Renal cortical epithelial cell (primary cell): ENCODE data around the gene AIP. TPM values are rescaled to one million over a fixed set of nuclear protein-coding genes. Genes with fewer than 3 reads are reported as not detected.

Source experiments
- DNase-seq: peaks from one replicate; pipeline ENCODE4 v3.0.0-alpha.2; 2011; ENCODE audit warnings: low read depth
- total RNA-seq: library from RNA; depleted of rRNA; stranded (reverse); fragments of >200 nt; gene quantifications from 2 replicates; pipeline ENCODE4 v1.2.3, GENCODE V29; 2014

Gene AIP
- total RNA-seq, 1 donor from 2014 or later = 53.2 TPM

GRCh38 chr11:67532889-67533288 lies 50.1 kb downstream of the AIP start:
- no peak for DNase-seq

DNA sequence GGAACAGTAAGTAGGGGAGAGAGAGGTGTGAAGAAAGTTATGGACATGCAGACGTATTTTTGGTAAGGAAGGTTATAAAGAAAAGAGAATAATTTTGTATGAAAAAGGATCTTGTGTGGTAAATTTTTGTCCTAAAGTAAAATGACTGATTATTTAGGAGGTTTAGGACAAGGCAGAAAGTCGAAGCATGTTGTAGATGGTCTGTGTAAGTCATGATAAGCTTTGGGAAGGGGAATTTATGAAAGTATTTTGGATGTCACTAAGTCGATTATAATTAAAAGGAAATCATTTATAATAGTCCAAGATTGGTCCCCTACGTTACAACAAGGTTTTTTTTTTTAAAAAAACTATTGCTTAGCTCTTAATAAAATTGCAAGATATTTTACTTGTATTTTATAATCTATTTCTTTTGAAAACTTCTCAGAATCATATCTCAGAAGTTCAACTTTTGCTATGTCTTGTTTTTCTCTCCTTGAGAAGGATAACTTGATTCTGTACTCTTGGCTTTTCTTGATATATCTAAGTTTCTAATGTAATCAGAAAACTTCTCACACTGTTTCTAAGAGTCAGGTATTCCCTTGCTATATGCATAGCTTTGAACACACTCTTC lies 51.3 kb downstream of the AIP start:
- DNase-seq = no peak

- no peak for DNase-seq
Measured at GRCh38 chr11:67535561-67535960, 52.7 kb downstream of the AIP start.

DNA sequence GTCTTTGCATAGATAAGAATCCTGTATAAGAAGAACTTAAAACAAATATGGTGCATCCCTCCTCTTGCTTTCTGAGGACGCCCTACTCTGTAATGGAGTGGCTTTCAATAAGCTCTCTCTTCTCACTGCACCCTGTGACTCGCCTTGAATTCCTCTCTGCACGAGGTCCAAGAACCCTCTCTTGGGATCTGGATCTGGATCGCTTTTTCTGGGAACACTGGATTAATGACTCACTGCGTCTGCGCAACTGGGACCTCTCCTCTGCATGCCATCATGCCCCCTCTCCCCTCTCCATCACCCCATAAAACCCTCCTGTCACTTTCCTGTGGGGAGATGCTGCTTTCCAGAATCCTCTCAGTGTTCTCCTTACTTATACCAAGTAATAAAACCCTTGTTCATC lies 55.5 kb downstream of the AIP start:
- DNase-seq = no peak

GRCh38 chr11:67538823-67539505 lies 56.1 kb downstream of the AIP start:
- no peak for DNase-seq

GRCh38 chr11:67539550-67539949 lies 56.7 kb downstream of the AIP start:
- no peak for DNase-seq

Other genes starting within 250 kb of the AIP start
- gene GRK2, start 216.6 kb upstream of the AIP start, total RNA-seq = 32.3 and 71.8 TPM in 2 replicates
- 29.0 and 38.9 TPM in 2 replicates for gene ANKRD13D, start 193.7 kb upstream of the AIP start, total RNA-seq
- gene SSH3, start 179.5 kb upstream of the AIP start, total RNA-seq = 44.1 and 70.2 TPM in 2 replicates
- gene POLD4, start 129.5 kb upstream of the AIP start, total RNA-seq = 43.9 and 61.6 TPM in 2 replicates
- 13.9 and 22.7 TPM in 2 replicates for gene CLCF1, start 109.4 kb upstream of the AIP start, total RNA-seq
- 5.9 and 8.9 TPM in 2 replicates for gene RAD9A, start 91.0 kb upstream of the AIP start, total RNA-seq
- 171 and 306 TPM in 2 replicates for gene PPP1CA, start 81.2 kb upstream of the AIP start, total RNA-seq
- gene TBC1D10C, start 78.9 kb upstream of the AIP start, total RNA-seq = not detected in 2 replicates
- 0.20 TPM in 1 of 2 replicates, not detected in the other for gene CARNS1, start 67.3 kb upstream of the AIP start, total RNA-seq
- 25.5 and 51.7 TPM in 2 replicates for gene RPS6KB2, start 54.5 kb upstream of the AIP start, total RNA-seq
- gene PTPRCAP, start 45.3 kb upstream of the AIP start, total RNA-seq = 0.17 and 0.85 TPM in 2 replicates
- gene CORO1B, start 39.5 kb upstream of the AIP start, total RNA-seq = 115 and 197 TPM in 2 replicates
- not detected in 2 replicates for gene GPR152, start 30.3 kb upstream of the AIP start, total RNA-seq
- not detected in 2 replicates for gene CABP4, start 27.7 kb upstream of the AIP start, total RNA-seq
- gene TMEM134, start 13.8 kb upstream of the AIP start, total RNA-seq = 32.5 and 65.7 TPM in 2 replicates
- 46.9 and 151 TPM in 2 replicates for gene PITPNM1, start 22.3 kb downstream of the AIP start, total RNA-seq
- 34.4 and 90.4 TPM in 2 replicates for gene CDK2AP2, start 25.1 kb downstream of the AIP start, total RNA-seq
- gene CABP2, start 40.4 kb downstream of the AIP start, total RNA-seq = not detected in 2 replicates
- gene GSTP1, start 100.8 kb downstream of the AIP start, total RNA-seq = 1,794 and 3,608 TPM in 2 replicates
- 184 and 192 TPM in 2 replicates for gene NDUFV1, start 123.9 kb downstream of the AIP start, total RNA-seq
- 3.9 and 8.2 TPM in 2 replicates for gene NUDT8, start 146.9 kb downstream of the AIP start, total RNA-seq
- gene TBX10, start 156.7 kb downstream of the AIP start, total RNA-seq = not detected in 2 replicates
- 0.10 and 0.17 TPM in 2 replicates for gene ACY3, start 167.7 kb downstream of the AIP start, total RNA-seq
- 0.20 TPM in 1 of 2 replicates, not detected in the other for gene ALDH3B2, start 191.6 kb downstream of the AIP start, total RNA-seq